ENCODE measurements around the gene CLMN.
"Not testable (repeated sequence)": the region's sequence is repeated elsewhere in the genome, so short reads cannot be mapped to it uniquely, and the experiment has no call there.

Gene CLMN

GRCh38 chr14:95140060-95140858 lies 179.4 kb downstream of the CLMN start:
- peak; percentile 63 for TF ChIP-seq SPI1 (IDR thresholded peaks at IDR 0.05; ENCODE audit: low read depth, low read length)
- TF ChIP-seq POLR2AphosphoS5 (IDR thresholded peaks at IDR 0.05; ENCODE audit: low read depth, low read length), result no peak
- DNase-seq (ENCODE audit: insufficient read length, low spot score) (no peak), FAIRE-seq (peak; percentile 79)

DNA sequence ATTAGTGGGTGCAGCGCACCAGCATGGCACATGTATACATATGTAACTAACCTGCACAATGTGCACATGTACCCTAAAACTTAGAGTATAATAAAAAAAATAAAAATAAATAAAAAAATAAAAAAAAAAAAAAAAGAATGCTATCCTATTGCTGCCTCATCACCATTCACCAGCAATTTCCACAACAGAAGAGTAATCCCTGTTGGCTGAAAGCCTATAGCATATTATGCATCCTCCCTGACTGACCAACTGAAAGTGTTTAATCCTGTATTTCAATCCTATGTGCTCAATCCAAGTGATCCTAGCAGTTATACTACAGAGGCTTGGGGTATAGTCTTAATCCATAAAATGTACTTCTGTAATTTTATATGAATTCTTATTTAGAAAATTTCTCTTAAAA lies 180.8 kb downstream of the CLMN start:
- DNase-seq (ENCODE audit: insufficient read length, low spot score) (no peak), FAIRE-seq (no peak)
- no peak for TF ChIP-seq POLR2AphosphoS5 (IDR thresholded peaks at IDR 0.05; ENCODE audit: low read depth, low read length)
- TF ChIP-seq POLR2A (IDR thresholded peaks at IDR 0.05; ENCODE audit: low read depth, low read length), result no peak
- TF ChIP-seq PAX5 (IDR thresholded peaks at IDR 0.05; ENCODE audit: insufficient read depth, low read length, severe bottlenecking), result no peak
- no peak for TF ChIP-seq POU2F2 (IDR thresholded peaks at IDR 0.05; ENCODE audit: low read depth, low read length)
- TF ChIP-seq SPI1 (IDR thresholded peaks at IDR 0.05; ENCODE audit: low read depth, low read length), result no peak
- no peak for TF ChIP-seq TAF1 (IDR thresholded peaks at IDR 0.05; ENCODE audit: low read depth, low read length)

GRCh38 chr14:95138455-95138854 lies 181.3 kb downstream of the CLMN start:
- DNase-seq (ENCODE audit: insufficient read length, low spot score); FAIRE-seq: not testable (repeated sequence)

DNA sequence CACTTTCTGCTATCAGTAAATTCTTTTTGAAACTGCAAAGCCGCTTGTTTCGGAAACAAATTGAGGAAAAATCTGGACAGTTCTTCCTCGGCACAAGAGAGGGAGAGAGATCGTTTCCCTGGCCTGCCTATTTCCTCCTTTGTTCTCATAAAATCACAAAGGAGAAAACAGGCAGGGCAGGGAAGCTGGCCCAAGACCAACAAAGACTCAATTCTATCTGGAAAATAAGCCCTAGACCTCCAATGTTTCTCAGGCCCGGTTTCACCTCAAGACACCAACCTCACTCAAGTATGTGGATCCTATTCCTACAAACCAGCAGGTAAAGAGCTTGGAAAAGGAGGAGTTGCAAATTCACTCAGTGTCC lies 181.9 kb downstream of the CLMN start:
- FAIRE-seq (no peak), DNase-seq (ENCODE audit: insufficient read length, low spot score) (no peak)

DNA sequence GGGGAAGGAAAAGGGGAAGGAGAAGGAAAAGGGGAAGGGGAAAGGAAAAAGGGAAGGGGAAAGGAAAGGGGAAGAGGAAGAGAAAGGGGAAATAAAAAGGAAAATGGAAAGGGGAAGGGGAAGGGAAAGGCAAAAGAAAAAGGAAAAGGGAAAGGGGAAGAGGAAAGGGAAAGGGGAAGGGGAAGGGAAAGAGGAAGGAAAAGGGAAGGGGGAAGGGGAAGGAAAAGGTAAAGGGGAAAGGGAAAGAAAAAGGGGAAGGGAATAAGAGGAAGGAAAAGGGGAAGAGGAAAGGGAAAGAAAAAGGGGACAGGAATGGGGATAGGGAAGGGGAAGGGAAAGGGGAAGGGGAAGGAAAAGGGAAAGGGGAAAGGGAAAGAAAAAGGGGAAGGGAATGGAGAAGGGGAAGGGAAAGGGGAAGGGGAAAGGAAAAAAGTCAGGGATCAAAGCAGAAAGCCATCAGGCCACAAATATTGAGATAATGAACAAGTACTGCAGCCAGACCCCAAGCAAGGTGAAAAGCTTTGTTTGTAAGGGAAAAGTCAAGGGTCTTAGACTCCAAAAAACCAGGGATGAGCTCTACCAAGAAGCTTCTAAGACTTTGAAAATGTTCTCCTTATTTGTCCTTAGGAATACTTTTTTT lies 182.4 kb downstream of the CLMN start:
- TF ChIP-seq TAF1 (IDR thresholded peaks at IDR 0.05; ENCODE audit: low read depth, low read length) (no peak), POLR2AphosphoS5 (IDR thresholded peaks at IDR 0.05; ENCODE audit: low read depth, low read length) (no peak), SPI1 (IDR thresholded peaks at IDR 0.05; ENCODE audit: low read depth, low read length) (no peak), POLR2A (IDR thresholded peaks at IDR 0.05; ENCODE audit: low read depth, low read length) (no peak), PAX5 (IDR thresholded peaks at IDR 0.05; ENCODE audit: insufficient read depth, low read length, severe bottlenecking) (no peak), POU2F2 (IDR thresholded peaks at IDR 0.05; ENCODE audit: low read depth, low read length) (no peak)
- FAIRE-seq (no peak), DNase-seq (ENCODE audit: insufficient read length, low spot score) (no peak)

More for the DNA sequence above, 181.9 kb downstream of the CLMN start:
- no peak for TF ChIP-seq POLR2AphosphoS5 (IDR thresholded peaks at IDR 0.05; ENCODE audit: low read depth, low read length)
- no peak for TF ChIP-seq POU2F2 (IDR thresholded peaks at IDR 0.05; ENCODE audit: low read depth, low read length)
- no peak for TF ChIP-seq PAX5 (IDR thresholded peaks at IDR 0.05; ENCODE audit: insufficient read depth, low read length, severe bottlenecking)
- TF ChIP-seq POLR2A (IDR thresholded peaks at IDR 0.05; ENCODE audit: low read depth, low read length), result no peak
- no peak for TF ChIP-seq TAF1 (IDR thresholded peaks at IDR 0.05; ENCODE audit: low read depth, low read length)
- TF ChIP-seq SPI1 (IDR thresholded peaks at IDR 0.05; ENCODE audit: low read depth, low read length), result no peak

- FAIRE-seq (no peak), DNase-seq (ENCODE audit: insufficient read length, low spot score) (no peak)
- TF ChIP-seq POLR2AphosphoS5 (IDR thresholded peaks at IDR 0.05; ENCODE audit: low read depth, low read length) (no peak), POLR2A (IDR thresholded peaks at IDR 0.05; ENCODE audit: low read depth, low read length) (no peak), POU2F2 (IDR thresholded peaks at IDR 0.05; ENCODE audit: low read depth, low read length) (no peak), TAF1 (IDR thresholded peaks at IDR 0.05; ENCODE audit: low read depth, low read length) (no peak), SPI1 (IDR thresholded peaks at IDR 0.05; ENCODE audit: low read depth, low read length) (no peak), PAX5 (IDR thresholded peaks at IDR 0.05; ENCODE audit: insufficient read depth, low read length, severe bottlenecking) (no peak)
Observed at GRCh38 chr14:95136631-95137030, 183.1 kb downstream of the CLMN start.

- TF ChIP-seq POU2F2 (IDR thresholded peaks at IDR 0.05; ENCODE audit: low read depth, low read length), result no peak
- no peak for TF ChIP-seq PAX5 (IDR thresholded peaks at IDR 0.05; ENCODE audit: insufficient read depth, low read length, severe bottlenecking)
- FAIRE-seq (peak; percentile 59), DNase-seq (ENCODE audit: insufficient read length, low spot score) (no peak)
Observed at GRCh38 chr14:95134304-95134933, 185.3 kb downstream of the CLMN start.

- FAIRE-seq (no peak), DNase-seq (ENCODE audit: insufficient read length, low spot score) (no peak)
- TF ChIP-seq PAX5 (IDR thresholded peaks at IDR 0.05; ENCODE audit: insufficient read depth, low read length, severe bottlenecking) (no peak), POLR2AphosphoS5 (IDR thresholded peaks at IDR 0.05; ENCODE audit: low read depth, low read length) (no peak), SPI1 (IDR thresholded peaks at IDR 0.05; ENCODE audit: low read depth, low read length) (no peak), TAF1 (IDR thresholded peaks at IDR 0.05; ENCODE audit: low read depth, low read length) (no peak), POU2F2 (IDR thresholded peaks at IDR 0.05; ENCODE audit: low read depth, low read length) (no peak), POLR2A (IDR thresholded peaks at IDR 0.05; ENCODE audit: low read depth, low read length) (no peak)
Observed at GRCh38 chr14:95133282-95133681, 186.4 kb downstream of the CLMN start.

DNA sequence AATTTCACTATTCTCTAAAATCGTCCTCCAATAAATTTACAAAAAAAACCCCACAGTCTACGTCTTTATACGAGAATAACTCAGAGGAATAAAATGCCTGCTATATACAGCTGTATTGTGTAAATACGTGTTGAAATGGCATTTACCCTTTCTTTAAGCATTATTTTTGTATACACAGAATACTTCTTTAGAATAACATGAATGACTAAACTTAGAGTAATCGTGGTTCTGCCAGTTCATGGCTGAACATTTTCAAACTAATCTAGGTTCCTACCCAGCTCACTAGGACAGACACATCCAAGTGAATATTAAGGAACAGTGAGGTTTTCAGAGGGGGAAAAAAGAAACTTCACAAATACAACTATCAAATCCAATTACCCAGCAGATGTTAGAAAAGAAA lies 186.9 kb downstream of the CLMN start:
- TF ChIP-seq POLR2AphosphoS5 (IDR thresholded peaks at IDR 0.05; ENCODE audit: low read depth, low read length), result no peak
- no peak for TF ChIP-seq POU2F2 (IDR thresholded peaks at IDR 0.05; ENCODE audit: low read depth, low read length)
- TF ChIP-seq POLR2A (IDR thresholded peaks at IDR 0.05; ENCODE audit: low read depth, low read length), result no peak
- TF ChIP-seq PAX5 (IDR thresholded peaks at IDR 0.05; ENCODE audit: insufficient read depth, low read length, severe bottlenecking), result no peak
- no peak for DNase-seq (ENCODE audit: insufficient read length, low spot score)
- no peak for FAIRE-seq

All from GM12891 (cell line).